ENCODE data around the gene AK9.
"Not testable (repeated sequence)": the region's sequence is repeated elsewhere in the genome, so short reads cannot be mapped to it uniquely, and the experiment has no call there.

DNA sequence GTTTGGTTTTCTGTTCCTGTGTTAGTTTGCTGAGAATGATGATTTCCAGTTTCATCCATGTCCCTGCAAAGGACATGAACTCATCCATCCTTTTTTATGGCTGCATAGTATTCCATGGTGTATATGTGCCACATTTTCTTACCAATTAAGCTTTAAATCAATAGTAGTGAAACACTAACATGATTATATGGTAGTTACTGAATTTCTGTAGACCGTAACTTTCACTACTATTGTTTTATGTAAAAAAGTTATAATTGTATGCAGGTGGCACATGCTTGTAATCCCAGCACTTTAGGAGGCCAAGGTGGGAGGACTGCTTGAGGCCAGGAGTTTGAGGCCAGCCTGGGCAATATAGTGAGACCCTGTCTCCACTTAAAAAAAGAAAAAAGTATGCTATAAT is 229.8 kb downstream of the AK9 start:
- TF ChIP-seq, protein P1, sequence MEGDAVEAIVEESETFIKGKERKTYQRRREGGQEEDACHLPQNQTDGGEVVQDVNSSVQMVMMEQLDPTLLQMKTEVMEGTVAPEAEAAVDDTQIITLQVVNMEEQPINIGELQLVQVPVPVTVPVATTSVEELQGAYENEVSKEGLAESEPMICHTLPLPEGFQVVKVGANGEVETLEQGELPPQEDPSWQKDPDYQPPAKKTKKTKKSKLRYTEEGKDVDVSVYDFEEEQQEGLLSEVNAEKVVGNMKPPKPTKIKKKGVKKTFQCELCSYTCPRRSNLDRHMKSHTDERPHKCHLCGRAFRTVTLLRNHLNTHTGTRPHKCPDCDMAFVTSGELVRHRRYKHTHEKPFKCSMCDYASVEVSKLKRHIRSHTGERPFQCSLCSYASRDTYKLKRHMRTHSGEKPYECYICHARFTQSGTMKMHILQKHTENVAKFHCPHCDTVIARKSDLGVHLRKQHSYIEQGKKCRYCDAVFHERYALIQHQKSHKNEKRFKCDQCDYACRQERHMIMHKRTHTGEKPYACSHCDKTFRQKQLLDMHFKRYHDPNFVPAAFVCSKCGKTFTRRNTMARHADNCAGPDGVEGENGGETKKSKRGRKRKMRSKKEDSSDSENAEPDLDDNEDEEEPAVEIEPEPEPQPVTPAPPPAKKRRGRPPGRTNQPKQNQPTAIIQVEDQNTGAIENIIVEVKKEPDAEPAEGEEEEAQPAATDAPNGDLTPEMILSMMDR (IDR thresholded peaks at IDR 0.05), result not testable (repeated sequence)
- TF ChIP-seq RFX5 (IDR thresholded peaks at IDR 0.05; ENCODE audit: low read length); FOXJ3 (CRISPR knock-in tag; IDR thresholded peaks at IDR 0.05); JUND (IDR thresholded peaks at IDR 0.05); POLR2AphosphoS5 (IDR thresholded peaks at IDR 0.05; ENCODE audit: low read depth, low read length); EZH2phosphoT487 (IDR thresholded peaks at IDR 0.05; ENCODE audit: borderline replicate concordance, low read depth): not testable (repeated sequence)
